ENCODE data around the gene NCK2.
A peak's percentile ranks its signal among the peaks of the same experiment; 100 is the strongest.

Gene NCK2

DNA sequence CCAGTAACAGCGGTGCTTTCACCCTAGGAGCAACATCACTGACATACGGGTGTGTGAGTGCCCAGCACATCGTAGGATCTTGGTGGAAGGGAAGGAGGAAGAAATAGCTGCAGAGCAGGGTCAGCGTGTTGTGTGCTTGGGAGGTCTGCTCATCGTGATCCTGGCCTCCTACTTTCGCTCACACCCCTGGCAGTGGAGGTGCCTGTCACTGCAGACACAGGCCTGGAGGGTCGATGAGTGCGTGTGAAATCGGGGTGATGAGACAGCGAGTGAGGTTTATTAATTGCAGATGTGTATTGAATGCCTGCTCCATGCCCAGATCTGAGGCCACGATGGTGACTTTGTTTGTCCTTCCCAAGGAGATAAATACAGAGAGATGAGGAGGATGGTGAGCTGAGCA, 126.1 kb downstream of the NCK2 start:
- Histone ChIP-seq H3K4me3 (ENCODE audit: severe bottlenecking) (no peak overlapping the region), H3K9me3 (ENCODE audit: severe bottlenecking) (no peaks in the 10 kb centered on the region), H3K36me3 (ENCODE audit: low read depth) (peaks cover 2% of the 10 kb centered on the region; the same call in 1 of the 2 replicates), H3K27me3 (ENCODE audit: insufficient read depth, poor library complexity, severe bottlenecking) (no peaks in the 10 kb centered on the region), H3K4me1 (ENCODE audit: insufficient read depth, poor library complexity, severe bottlenecking) (peaks cover 5% of the 10 kb centered on the region), H3K27ac (ENCODE audit: poor library complexity, severe bottlenecking) (no peak overlapping the region)
- TF ChIP-seq, protein P1, sequence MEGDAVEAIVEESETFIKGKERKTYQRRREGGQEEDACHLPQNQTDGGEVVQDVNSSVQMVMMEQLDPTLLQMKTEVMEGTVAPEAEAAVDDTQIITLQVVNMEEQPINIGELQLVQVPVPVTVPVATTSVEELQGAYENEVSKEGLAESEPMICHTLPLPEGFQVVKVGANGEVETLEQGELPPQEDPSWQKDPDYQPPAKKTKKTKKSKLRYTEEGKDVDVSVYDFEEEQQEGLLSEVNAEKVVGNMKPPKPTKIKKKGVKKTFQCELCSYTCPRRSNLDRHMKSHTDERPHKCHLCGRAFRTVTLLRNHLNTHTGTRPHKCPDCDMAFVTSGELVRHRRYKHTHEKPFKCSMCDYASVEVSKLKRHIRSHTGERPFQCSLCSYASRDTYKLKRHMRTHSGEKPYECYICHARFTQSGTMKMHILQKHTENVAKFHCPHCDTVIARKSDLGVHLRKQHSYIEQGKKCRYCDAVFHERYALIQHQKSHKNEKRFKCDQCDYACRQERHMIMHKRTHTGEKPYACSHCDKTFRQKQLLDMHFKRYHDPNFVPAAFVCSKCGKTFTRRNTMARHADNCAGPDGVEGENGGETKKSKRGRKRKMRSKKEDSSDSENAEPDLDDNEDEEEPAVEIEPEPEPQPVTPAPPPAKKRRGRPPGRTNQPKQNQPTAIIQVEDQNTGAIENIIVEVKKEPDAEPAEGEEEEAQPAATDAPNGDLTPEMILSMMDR (IDR thresholded peaks at IDR 0.05; ENCODE audit: poor library complexity, severe bottlenecking) = no peak
- no peak for DNase-seq (ENCODE audit: low spot score)
- ATAC-seq (ENCODE audit: low read depth) = no peak

DNA sequence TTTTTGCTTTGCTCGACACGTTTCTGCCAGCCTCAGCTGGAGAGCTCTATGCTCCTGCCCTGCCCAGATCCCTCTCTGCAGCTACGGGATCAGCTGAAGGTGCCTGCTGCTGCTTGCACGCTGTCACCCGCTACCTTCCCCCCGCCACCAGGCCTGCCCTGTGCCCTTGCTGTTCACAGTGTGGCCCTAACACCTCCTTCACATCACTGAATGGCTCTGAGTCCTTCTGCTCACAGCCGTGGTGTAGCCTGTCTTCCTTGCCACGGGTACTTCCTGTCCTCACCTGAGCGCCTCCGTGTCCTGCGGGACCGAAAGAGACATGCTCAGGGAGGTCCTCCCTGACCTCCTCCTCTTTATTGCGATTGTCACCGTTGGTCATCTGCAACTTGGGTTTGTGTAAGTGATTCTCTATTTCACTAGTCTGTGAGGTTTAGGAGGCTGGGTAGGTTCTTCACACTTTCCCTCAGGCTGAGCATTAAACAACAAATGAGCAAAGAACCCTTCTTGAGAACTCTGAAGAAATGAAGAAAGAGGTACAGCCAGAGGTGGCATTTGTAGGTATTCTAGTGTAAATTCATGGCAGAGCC, 127.5 kb downstream of the NCK2 start:
- Histone ChIP-seq H3K9me3 (ENCODE audit: severe bottlenecking) (no peaks in the 10 kb centered on the region), H3K27me3 (ENCODE audit: insufficient read depth, poor library complexity, severe bottlenecking) (no peaks in the 10 kb centered on the region), H3K27ac (ENCODE audit: poor library complexity, severe bottlenecking) (no peak overlapping the region), H3K4me1 (ENCODE audit: insufficient read depth, poor library complexity, severe bottlenecking) (peaks cover 5% of the 10 kb centered on the region), H3K4me3 (ENCODE audit: severe bottlenecking) (no peak overlapping the region), H3K36me3 (ENCODE audit: low read depth) (peaks cover 4% of the 10 kb centered on the region; the same call in 1 of the 2 replicates)
- TF ChIP-seq, protein P1 (IDR thresholded peaks at IDR 0.05; ENCODE audit: poor library complexity, severe bottlenecking) = no peak
- ATAC-seq (ENCODE audit: low read depth) (no peak), DNase-seq (ENCODE audit: low spot score) (no peak)

DNA sequence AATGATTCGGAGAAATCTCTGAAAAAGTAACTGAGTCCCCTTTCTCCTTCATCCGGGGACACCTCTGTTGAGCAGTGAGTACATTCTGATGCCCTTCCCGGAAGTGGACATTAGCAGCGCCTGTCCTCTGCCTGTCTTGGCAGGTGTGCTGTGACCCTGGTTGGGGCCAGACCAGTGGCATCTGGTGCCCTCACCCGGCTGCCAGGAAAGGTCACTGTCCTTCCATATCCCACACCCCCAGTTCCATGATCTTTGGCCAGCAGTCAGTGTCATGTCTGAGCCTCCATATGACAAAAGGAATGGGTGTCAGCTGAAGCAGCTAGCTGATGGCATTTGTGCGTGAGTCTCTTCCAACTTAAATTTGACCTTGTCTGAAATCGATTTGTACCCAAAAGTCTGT, 128.1 kb downstream of the NCK2 start:
- peaks cover 4% of the 10 kb centered on the region; the same call in 1 of the 2 replicates for H3K36me3 ChIP-seq (ENCODE audit: low read depth)
- H3K27me3 ChIP-seq (ENCODE audit: insufficient read depth, poor library complexity, severe bottlenecking) = no peaks in the 10 kb centered on the region
- TF ChIP-seq, protein P1 (IDR thresholded peaks at IDR 0.05; ENCODE audit: poor library complexity, severe bottlenecking) = no peak
- no peaks in the 10 kb centered on the region for H3K9me3 ChIP-seq (ENCODE audit: severe bottlenecking)
- H3K27ac ChIP-seq (ENCODE audit: poor library complexity, severe bottlenecking) = no peak overlapping the region
- H3K4me1 ChIP-seq (ENCODE audit: insufficient read depth, poor library complexity, severe bottlenecking) = peaks cover 5% of the 10 kb centered on the region
- DNase-seq (ENCODE audit: low spot score) = no peak
- ATAC-seq (ENCODE audit: low read depth) = no peak
- no peak overlapping the region for H3K4me3 ChIP-seq (ENCODE audit: severe bottlenecking)

DNA sequence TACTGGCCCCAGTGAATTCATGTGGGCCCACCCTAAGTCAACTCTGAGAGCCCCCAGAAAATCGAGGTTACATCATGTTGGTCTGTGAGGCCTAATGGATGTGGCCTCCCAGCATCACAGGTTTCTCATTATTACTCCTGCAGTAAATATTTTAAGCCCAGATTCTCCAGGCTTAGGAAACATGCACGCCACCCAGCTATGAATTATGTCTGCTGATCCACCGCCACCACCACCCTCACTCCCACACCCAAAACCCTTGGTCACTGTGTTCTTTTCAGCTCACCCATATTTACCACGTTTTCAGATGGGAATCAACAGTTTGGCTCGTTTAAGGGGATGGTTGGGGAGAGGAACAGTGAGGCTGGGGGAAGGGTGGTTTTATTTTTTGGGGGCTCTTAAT, 128.6 kb downstream of the NCK2 start:
- Histone ChIP-seq H3K27me3 (ENCODE audit: insufficient read depth, poor library complexity, severe bottlenecking) (no peaks in the 10 kb centered on the region), H3K4me3 (ENCODE audit: severe bottlenecking) (no peak overlapping the region), H3K36me3 (ENCODE audit: low read depth) (peaks cover 4% of the 10 kb centered on the region; the same call in 1 of the 2 replicates), H3K4me1 (ENCODE audit: insufficient read depth, poor library complexity, severe bottlenecking) (peaks cover 5% of the 10 kb centered on the region), H3K27ac (ENCODE audit: poor library complexity, severe bottlenecking) (no peak overlapping the region), H3K9me3 (ENCODE audit: severe bottlenecking) (no peaks in the 10 kb centered on the region)
- no peak for DNase-seq (ENCODE audit: low spot score)
- no peak for ATAC-seq (ENCODE audit: low read depth)
- TF ChIP-seq, protein P1 (IDR thresholded peaks at IDR 0.05; ENCODE audit: poor library complexity, severe bottlenecking) = no peak

DNA sequence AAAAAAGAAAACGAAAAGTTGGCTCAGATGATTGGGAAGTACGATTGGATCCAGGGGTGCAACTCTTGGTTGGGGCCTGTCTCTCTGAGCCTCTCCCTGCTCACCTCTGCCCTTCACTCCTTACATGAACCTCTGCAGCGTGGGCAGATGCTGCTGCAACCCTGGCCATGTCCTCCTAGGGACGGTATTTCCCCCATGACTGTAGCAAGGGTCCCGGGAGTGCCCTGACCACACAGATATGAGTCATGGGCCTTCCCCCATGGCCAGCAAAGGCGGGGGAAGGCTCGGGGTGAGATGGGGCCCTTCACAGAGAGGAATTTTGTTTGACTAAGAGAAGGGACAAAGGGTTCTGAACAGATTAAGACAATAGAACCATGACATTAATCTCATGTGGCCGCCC, 129.0 kb downstream of the NCK2 start:
- no peaks in the 10 kb centered on the region for H3K9me3 ChIP-seq (ENCODE audit: severe bottlenecking)
- TF ChIP-seq, protein P1 (IDR thresholded peaks at IDR 0.05; ENCODE audit: poor library complexity, severe bottlenecking) = no peak
- peaks cover 4% of the 10 kb centered on the region; the same call in 1 of the 2 replicates for H3K36me3 ChIP-seq (ENCODE audit: low read depth)
- DNase-seq (ENCODE audit: low spot score) (no peak), ATAC-seq (ENCODE audit: low read depth) (peak; percentile 84)
- no peak overlapping the region for H3K4me3 ChIP-seq (ENCODE audit: severe bottlenecking)
- no peaks in the 10 kb centered on the region for H3K27me3 ChIP-seq (ENCODE audit: insufficient read depth, poor library complexity, severe bottlenecking)
- H3K27ac ChIP-seq (ENCODE audit: poor library complexity, severe bottlenecking) = no peak overlapping the region
- peaks cover 5% of the 10 kb centered on the region for H3K4me1 ChIP-seq (ENCODE audit: insufficient read depth, poor library complexity, severe bottlenecking)
